GM19351 (cell line): ENCODE data around the gene PARD3B.

Experiments
- ATAC-seq: cut with Tn5 transposase; IDR thresholded peaks from one replicate; pipeline ENCODE4 v1.9.1; 2021; ENCODE audit warnings: mild to moderate bottlenecking, moderate library complexity; ENCODE audit not compliant: unreplicated experiment

The PARD3B gene

GRCh38 chr2:204885747-204886146 is 340.5 kb downstream of the PARD3B start:
- no peak for ATAC-seq

GRCh38 chr2:204886713-204887112 is 341.4 kb downstream of the PARD3B start:
- ATAC-seq = no peak

DNA sequence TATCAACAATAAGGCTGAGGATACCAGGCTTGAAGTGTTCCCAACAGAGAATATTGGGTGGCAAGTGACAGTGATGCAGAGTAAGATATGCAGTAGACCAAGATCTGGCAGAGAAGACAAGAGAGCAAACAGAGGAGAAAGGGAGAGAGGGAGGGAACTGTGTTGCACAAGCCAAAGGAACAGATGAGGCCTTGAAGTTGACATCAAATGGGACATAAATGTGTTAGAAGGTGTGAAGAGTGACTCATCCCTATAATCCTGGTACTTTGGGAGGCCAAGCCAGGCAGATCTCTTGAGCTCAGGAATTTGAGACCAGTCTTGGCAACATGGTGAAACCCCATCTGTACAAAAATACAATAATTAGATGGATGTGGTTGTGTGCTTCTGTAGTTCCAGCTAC is 342.9 kb downstream of the PARD3B start:
- no peak for ATAC-seq

- ATAC-seq = no peak
These were observed 345.4 kb downstream of the PARD3B start for GRCh38 chr2:204890680-204891079.

GRCh38 chr2:204891739-204892138 is 346.5 kb downstream of the PARD3B start:
- ATAC-seq = no peak

GRCh38 chr2:204892506-204893255 is 347.4 kb downstream of the PARD3B start:
- no peak for ATAC-seq

- peak; percentile 46 for ATAC-seq
These were observed 350.9 kb downstream of the PARD3B start for GRCh38 chr2:204896146-204896545.

GRCh38 chr2:204897561-204897960 is 352.3 kb downstream of the PARD3B start:
- no peak for ATAC-seq

- no peak for ATAC-seq
These were observed 353.8 kb downstream of the PARD3B start for GRCh38 chr2:204898928-204899640.

DNA sequence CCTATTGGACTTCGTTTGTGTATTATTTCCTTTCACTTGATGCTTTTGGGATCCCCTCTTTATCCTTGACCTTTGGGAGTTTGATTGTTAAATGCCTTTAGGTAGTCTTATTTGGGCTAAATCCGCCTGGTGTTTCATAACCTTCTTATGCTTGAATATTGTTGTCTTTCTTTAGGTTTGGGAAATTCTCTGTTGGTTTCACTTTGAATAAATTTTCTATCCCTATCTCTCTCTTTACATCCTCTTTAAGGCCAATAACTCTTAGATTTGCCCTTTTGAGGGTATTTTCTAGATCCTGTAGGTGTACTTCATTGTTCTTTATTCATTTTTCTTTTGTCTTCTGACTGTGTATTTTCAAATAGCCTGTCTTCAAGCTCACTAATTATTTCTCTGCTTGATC is 354.7 kb downstream of the PARD3B start:
- peak; percentile 42 for ATAC-seq

GRCh38 chr2:204900487-204900886 is 355.2 kb downstream of the PARD3B start:
- ATAC-seq = no peak

DNA sequence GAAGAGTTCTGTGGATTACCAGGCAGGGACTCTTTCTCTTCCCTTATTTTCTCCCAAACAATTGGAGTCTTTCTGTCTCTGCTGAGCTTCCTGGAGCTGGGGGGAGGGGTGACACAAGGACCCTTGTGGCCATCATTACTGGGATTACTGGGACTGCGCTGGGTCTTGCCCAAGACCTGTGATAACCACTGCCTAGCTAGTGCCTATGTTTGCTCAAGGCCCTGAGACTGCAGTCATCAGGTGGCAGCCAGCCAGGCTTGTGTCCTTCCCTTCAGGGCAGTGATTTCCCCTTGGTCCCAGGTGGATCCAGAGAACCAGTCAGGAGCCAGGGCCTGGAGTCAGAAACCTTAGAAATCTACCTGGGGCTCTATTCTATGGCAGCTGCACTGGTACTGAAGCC is 355.6 kb downstream of the PARD3B start:
- no peak for ATAC-seq

- ATAC-seq = no peak
These were observed 356.3 kb downstream of the PARD3B start for GRCh38 chr2:204901591-204901990.

DNA sequence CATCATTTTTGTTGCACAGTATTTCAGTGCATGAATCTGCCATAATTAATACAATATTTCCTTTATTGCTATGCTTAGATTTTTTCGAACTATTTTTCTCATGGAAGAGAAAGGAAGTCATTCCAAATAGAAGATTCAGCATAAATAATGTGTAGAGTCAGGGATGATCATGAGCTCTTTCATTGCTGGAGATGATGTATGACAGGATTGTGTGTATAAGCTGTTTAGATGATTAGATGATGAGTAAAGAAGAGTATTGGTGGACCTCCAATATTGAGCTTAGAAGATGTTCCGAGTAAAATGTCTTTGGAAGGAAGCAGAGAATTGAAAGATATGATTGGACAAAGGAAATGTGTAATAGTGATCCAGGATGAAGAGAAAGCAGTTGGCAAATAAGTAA is 364.5 kb downstream of the PARD3B start:
- no peak for ATAC-seq

GRCh38 chr2:204913312-204913711 is 368.0 kb downstream of the PARD3B start:
- ATAC-seq = no peak

DNA sequence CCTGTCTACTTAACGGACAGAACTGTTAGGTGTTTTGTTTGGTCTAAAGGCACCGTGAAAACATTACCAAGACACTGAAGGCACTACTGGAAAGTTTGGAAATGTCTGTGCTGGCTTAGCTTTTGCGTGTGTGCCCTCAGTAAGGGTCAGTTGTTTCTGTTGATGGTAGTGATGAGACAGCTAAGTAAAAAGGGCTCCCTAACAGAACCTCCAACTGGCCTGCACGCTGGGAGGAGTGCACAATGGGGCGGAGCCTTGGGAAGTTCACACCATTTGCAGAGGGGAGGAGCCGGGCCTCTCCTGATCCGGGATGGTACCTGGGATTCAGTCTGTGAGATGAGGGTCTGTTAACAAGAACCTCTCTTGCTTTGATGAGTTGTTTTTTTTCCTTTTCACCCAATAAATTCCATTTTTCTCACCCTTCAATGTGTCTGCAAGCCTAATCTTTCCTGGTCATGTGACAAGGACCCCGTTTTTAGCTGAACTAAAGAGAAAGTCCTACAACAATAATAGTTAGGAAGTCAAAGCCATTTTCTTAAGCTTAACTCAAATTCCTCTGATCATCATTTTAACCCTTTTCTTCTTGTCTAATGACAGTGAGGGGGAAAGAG is 368.7 kb downstream of the PARD3B start:
- no peak for ATAC-seq

GRCh38 chr2:204914708-204915107 is 369.4 kb downstream of the PARD3B start:
- ATAC-seq = no peak

DNA sequence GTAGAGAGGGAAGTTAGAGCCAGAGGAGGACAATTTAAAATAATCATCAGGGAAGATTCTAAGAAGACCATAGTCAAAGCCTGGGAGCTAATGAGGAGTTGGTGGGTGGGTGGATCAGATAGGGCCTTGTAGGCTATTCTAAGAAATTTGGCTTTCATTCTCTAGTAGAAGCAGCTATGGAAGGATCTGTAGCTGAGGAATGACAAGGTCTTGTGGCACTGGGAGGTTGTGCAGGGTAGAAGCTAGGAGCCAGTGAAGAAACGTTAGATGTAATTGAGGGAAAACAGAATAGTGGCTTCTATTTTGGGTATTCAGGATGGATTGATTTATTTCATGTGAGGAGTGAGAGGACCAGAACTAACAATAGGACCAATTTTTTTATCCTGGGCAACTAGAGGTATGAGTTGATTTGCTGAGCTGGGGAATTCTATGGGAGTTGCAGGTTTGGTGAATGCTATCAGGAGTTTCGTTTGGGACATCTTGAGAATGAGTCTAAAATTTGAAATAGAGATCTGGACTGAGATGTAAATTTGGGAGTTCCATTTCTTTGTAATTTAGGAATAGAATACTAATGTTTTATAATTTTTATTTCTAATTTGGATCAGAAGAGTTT is 371.9 kb downstream of the PARD3B start:
- ATAC-seq = no peak

DNA sequence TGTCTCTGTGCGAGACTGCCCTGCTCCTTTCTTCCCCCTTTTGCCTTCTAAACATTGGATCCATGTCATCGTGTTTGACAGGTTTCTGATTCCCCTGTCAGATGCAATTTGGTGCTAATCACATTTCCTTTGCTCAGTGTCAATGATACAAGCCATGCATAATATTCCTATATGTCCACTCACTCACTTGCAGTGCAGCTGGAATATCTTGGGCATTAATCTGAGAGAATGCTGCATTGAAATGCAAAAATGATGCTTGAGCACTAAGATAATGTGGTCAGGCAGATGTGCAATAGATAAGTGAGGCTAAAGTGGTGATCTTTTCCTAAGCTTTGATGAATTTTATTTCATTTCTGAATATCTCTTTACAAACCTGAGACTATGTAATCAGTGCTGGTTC is 375.5 kb downstream of the PARD3B start:
- no peak for ATAC-seq

- no peak for ATAC-seq
These were observed 378.7 kb downstream of the PARD3B start for GRCh38 chr2:204923957-204924356.

DNA sequence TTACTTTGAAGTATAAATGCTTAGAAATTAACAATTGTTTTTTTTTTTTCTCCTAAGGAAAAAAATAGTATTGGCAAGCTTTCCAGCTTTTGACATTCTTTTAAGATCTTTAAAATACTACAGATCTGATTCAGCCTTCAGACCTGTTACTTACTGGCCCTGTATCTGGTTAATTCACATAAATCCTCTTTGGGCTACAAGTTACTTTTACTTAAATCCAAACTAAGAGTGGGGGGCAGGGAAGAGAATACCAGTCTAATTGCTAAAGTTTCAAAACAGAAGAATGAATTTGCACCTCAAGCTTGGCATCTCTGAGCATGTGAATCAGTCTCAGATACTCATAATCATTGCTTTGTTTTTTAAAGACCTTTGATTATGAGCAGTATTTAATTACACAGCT is 386.3 kb downstream of the PARD3B start:
- ATAC-seq = no peak
